ENCODE measurements around the gene PKDCC.

Gene PKDCC

GRCh38 chr2:42090216-42090615 is 42.4 kb downstream of the PKDCC start:
- no peak for DNase-seq

GRCh38 chr2:42091671-42092070 is 43.9 kb downstream of the PKDCC start:
- DNase-seq, result no peak

GRCh38 chr2:42092084-42092996 is 44.5 kb downstream of the PKDCC start:
- no peak for DNase-seq

- DNase-seq, result no peak
These were observed 46.3 kb downstream of the PKDCC start for GRCh38 chr2:42094114-42094513.

- peak; percentile 50 for DNase-seq
These were observed 48.1 kb downstream of the PKDCC start for GRCh38 chr2:42095923-42096408.

GRCh38 chr2:42096869-42097591 is 49.2 kb downstream of the PKDCC start:
- DNase-seq, result no peak

GRCh38 chr2:42098571-42099437 is 51.0 kb downstream of the PKDCC start:
- no peak for DNase-seq

- DNase-seq, result no peak
These were observed 51.8 kb downstream of the PKDCC start for GRCh38 chr2:42099438-42100173.

GRCh38 chr2:42100683-42101205 is 52.9 kb downstream of the PKDCC start:
- DNase-seq, result no peak

GRCh38 chr2:42101206-42102023 is 53.6 kb downstream of the PKDCC start:
- no peak for DNase-seq

- DNase-seq, result no peak
These were observed 54.3 kb downstream of the PKDCC start for GRCh38 chr2:42102024-42102590.

- no peak for DNase-seq
These were observed 55.0 kb downstream of the PKDCC start for GRCh38 chr2:42102591-42103450.

- no peak for DNase-seq
These were observed 56.0 kb downstream of the PKDCC start for GRCh38 chr2:42103829-42104228.

GRCh38 chr2:42104621-42105020 is 56.8 kb downstream of the PKDCC start:
- no peak for DNase-seq

- no peak for DNase-seq
These were observed 57.8 kb downstream of the PKDCC start for GRCh38 chr2:42105330-42106256.

GRCh38 chr2:42106257-42106816 is 58.5 kb downstream of the PKDCC start:
- no peak for DNase-seq

GRCh38 chr2:42107249-42108042 is 59.6 kb downstream of the PKDCC start:
- no peak for DNase-seq
